HG03135 (cell line): Measurements from ENCODE around the gene BNIP2.
A peak's percentile ranks its signal among the peaks of the same experiment; 100 is the strongest.
"Not testable (repeated sequence)": the region's sequence is repeated elsewhere in the genome, so short reads cannot be mapped to it uniquely, and the experiment has no call there.

Source experiments
- ATAC-seq: cut with Tn5 transposase; IDR thresholded peaks from one replicate; pipeline ENCODE4 v1.9.1; 2021; ENCODE audit warnings: mild to moderate bottlenecking, moderate library complexity; ENCODE audit not compliant: unreplicated experiment

The BNIP2 gene

DNA sequence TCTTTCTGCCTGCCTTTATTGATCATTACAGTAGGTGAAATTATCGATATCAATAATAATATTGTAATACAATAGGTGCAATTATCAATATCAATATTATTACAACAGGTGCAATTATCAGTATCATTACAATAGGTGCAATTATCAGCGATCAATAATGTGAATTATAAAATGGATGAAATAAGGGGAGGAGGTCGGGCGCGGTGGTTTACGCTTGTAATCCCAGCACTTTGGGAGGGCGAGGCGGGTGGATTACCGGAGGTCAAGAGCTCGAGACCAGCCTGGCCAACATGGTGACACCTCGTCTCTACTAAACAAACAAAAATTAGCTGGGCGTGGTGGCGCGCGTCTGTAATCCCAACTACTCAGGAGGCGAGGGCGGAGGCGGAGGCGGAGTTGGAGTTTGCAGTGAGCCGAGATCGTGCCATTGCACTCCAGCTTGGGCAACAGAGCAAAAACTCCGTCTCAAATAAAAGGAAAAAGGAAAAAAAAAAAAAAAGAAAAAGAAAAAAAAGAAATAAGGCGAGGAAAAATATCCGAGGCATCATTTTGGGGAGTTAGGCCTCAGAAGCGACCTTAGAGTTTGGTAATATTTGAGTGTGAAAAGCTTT is 611 bp upstream of the BNIP2 start:
- ATAC-seq: no peak

DNA sequence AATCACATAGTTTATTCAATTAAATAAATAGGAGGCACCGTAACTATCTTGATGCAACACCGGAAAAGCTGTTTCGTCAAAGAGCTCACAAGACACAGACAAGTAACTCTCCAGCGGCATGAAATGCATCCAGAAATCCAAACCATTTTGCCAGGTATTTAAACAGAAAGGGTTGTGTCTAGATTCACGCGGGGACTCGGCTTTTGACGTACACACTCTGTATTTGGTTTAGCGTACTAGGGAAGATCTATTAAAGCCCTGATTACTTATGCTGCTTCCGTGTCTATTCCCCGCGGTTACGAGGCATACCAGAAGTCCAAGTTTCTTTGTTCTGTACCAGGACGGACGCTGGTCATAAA is 718 bp downstream of the BNIP2 start:
- ATAC-seq: no peak

DNA sequence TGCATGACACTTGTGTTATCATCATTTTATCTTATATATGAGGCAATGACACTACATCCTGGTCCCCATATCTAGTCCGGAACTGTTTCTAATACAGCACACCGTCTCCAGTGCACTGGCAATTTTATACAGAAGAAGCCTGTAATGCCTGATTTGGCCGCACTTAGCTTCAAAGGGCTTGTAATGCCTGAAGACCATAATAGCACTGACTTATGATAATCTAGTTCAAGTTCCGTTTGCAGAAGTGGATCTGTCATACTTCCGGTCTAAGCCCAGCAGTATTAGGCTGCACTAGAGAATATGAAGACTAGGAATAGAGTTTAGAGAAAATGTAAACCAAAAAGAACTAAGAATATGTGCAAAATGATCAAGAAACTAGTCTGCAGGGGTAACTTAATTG is 1.3 kb downstream of the BNIP2 start:
- ATAC-seq: no peak

DNA sequence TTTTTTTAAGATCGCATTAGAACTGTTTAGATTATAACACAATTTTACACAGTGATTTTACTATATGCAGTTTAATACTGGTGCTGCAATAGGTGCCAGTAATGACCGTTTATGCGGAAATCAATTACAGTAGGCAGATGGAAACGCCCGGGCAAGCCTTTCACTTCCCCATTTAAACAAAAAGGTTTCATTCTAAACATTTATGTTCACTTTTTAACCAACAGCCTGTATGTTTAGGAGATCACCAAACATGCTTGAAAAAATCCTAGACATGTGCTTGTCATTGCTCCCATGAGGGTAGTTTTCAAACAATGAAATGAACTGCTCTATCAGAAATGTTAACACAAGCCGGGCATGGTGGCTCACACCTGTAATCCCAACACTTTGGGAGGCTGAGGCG is 2.7 kb downstream of the BNIP2 start:
- ATAC-seq: no peak

DNA sequence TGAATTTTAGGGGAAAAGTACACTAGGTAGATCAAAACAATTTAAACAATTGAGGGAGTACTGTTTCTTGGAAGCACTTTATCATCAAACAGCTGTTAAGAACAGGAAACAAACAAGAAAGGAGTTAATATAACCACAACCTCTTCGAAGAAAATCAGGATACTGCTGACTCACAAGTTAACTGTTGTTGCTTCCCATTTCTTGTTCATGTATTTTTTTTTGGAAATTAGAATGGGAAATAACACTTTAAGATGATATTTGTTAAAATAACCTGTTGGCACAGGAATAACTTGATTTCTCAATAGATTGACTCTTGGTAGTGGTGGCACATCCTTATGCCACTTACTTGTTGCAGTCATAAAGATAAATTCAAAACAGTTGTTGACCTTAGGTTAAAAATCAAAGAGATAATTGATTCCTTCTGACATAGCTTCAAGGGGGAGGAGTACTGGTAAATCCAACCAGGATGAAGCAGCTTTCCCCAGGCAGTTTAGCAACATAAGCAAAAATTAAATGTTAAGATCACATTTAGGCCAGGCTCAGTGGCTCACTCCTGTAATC is 3.3 kb downstream of the BNIP2 start:
- ATAC-seq: no peak

DNA sequence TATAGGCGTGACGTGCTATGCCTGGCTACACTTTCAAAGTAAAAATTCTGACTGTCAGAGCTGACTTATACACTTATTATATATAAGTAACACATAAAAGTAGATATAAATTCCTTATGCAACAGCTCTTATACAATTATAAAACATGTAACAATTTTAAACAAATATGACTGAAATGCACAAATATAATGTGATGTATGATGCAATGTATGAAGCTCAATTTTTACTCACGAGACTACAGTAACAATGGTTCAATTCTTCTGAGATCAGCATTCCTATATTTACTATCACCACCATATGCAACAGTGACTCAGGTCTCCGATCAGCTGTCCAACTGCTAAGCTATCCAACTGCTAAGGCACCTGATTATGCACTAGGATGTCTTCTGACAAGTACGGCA is 8.2 kb downstream of the BNIP2 start:
- ATAC-seq: no peak

DNA sequence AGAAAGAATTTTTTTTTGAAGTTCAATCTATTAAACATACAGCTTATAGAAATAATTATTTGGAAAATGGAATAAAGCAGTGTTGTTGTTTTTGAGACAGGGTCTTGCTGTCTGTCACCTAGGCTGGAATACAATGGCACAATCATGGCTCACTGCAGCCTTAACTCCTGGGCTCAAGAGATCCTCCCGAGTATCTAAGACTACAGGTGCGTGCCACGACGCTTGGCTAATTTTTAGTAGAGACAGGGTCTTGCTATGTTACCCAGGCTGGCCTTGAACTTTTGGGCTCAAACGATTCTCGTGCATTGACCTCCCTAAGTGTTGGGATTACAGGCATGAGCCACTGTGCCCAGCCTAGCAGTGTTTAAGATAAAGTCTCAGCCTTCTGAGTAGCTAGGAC is 8.8 kb downstream of the BNIP2 start:
- no peak for ATAC-seq

DNA sequence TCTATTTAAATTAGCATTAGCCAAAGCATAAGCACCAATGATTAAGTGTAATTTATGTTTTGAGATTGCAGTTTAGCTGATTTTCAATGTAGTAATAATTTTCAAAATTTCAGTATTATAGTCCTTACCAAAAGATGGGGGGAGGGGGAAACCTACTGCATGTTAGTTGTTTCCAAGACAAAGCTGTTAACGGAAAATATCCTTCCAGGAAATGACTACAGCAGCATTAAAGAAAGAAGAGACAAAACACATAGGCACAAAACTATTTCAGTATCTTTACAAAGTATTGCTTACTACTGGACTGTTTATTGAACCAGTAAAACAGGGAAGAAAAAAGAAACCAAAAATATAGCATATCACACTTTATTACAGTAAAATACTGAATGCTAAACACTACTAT is 10.5 kb downstream of the BNIP2 start:
- no peak for ATAC-seq

DNA sequence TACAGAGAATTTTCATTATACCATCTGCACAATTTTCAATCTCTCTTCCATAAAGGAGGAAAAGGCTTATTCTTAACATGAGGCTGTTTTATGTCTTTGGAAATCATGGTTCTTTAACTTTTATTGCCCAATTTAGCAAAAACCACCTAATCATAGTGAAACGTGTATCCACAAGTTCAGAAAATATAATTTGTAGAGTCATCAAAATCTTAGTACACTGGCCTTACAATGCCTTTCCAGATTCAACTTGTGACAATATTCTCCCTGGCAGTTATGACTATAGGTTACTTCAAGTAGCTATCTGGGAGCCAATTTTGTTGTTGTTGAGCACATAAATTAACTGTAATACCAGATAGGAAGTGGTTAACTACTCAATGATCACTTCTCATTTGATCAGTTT is 10.9 kb downstream of the BNIP2 start:
- ATAC-seq: no peak

DNA sequence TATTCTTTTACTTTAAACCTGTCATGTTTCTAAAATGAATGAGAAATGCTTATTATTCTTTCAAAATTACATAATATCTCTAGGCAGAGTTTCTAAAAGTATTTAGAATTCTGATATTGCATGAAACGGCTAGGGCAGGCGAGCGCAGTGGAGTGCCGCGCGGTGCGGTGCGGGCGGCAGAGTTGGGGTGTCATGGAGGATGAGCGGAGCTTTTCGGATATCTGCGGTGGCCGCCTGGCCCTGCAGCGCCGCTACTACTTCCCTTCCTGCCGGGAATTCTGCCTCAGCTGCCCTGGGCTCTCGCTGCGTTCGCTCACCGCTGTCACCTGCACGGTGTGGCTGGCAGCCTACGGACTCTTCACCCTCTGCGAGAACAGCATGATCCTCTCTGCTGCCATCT is 12.6 kb downstream of the BNIP2 start:
- no peak for ATAC-seq

DNA sequence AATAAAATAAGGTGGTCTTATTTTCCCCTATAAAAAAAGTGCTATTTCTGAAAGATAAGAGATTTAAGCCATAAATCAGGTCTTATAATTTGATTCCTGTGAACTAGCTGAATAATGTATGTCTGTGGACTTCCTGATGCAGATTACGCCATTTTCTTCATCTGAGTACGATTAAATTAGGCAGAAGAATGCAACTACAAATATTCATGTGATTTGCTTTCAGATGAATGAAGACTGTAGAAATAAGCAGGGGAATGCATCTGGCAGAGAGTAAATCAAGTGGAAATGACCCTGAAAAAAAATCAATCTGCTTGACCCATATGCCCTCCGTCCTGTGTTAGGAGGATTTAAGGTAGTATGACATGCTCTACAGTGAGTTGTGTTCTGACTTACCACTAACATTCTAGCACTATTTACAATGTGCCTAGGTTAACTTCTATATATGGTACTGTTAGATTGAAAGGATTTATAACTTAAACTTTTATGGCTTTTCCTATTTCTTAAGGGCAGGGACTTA is 14.7 kb downstream of the BNIP2 start:
- no peak for ATAC-seq

DNA sequence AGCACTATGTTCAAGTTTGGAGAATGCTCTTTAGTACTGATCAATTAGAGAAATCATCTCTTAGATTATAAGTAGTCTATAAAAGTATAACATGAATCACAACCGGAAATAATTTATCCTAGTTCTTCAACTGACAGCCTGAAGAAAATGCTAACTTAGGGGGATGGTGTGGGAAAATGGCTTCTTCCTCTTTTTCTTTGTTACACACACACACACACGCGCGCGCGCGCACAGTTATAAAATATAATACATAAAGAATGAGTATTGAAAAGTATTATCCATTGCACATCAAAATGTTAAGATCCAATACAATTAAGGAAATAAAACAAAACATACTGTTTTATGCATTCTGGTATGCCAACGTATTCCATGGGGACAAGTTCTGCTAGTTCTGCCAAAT is 20.6 kb downstream of the BNIP2 start:
- no peak for ATAC-seq

DNA sequence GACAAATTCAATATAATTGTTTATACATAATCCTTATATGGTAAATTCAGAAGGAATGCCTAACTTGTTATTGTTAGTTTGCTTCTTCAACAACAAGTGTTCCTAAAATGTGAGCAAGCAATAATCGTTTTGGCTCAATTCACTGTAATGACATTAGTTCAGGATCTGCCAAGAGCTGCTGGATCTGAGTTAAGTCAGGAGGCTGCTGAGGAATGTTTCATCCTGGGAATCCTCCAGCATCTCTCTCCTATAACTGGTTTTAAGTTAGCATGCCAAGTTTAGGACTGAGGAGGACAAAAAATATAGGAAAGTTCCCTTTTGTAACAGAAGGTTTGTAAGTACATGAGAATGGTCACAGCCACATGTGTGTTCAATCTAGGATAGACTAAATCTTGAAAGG is 26.9 kb downstream of the BNIP2 start:
- no peak for ATAC-seq

DNA sequence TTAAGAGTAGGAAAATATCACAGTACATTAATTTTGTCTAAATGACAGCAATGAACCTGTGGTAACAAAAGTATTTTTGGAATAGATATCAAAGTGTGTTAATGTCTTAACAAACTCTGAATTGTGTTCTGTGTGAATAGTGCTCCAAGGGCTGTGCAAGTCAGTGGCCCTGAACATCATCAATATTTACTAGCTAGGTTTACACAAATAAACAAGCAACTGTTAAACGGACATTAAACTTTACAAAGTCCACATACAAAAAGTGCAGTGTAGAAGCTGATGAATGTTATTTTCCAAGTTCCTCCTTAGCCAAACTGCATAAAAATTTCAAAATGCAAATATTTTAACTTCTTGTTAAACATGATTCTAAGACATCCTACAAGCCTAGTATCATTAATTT is 29.8 kb downstream of the BNIP2 start:
- ATAC-seq: no peak

DNA sequence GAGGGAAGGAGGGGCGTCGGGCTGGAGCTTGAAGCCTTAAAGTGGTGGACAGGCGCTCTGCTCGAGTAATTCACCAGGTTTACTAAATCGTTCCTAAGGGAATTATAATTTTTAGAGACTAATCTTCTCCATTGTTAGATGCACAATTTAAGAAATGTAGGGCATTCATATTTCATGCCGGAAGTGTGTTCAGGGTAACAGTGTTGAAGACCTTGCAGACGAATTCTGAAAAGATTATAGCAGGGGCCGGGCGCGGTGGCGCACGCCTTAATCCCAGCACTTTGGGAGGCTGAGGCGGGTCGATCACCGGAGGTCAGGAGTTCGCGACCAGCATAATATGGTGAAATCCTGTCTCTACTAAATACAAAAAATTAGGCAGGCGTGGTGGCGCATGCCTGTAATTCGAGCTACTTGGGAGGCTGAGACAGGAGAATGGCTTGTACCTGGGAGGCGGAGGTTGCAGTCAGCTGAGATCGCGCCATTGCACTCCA is 31.4 kb downstream of the BNIP2 start:
- no peak for ATAC-seq

DNA sequence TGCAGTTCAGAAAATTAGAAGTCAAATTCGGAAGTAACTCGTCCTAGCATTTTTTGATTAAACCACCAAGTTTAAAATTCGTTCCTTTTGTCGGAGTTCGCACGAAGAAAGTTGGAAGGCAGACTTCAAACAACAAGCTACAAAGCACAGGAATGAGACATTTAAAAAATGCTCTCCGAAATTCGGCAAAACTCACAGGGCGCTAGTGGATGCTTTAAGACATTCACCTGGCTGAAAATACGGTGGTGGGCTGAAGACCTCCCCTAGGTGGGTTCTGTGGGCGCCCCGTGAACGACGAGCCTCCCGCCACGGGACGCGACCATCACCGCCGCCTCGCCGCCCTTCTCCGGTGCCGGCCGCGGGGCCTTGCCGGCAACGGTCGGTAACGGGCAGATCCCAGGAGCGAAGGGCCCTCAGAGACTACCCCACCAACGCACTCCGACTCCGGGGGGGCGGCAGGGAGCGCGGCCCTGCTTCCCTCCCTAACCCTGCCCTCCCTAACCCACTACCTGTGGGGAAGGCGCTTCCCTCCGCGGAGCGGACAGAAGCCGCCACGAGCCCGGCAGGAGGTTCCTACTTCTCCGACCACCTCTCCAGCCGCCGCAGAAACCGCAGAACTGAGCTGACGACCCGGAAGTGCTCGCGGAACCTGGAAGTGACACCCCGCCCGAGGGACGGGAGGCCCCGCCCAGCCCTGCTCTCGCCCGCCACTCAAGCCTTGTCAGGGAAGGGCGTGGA is 32.1 kb downstream of the BNIP2 start, which contains the start of gene GTF2A2:
TSS of gene GTF2A2 (minus strand) at position 619 of the 738 bp plus-strand sequence. CDS start 5,238 bp downstream, outside the sequence.
- ATAC-seq: peak; percentile 99

DNA sequence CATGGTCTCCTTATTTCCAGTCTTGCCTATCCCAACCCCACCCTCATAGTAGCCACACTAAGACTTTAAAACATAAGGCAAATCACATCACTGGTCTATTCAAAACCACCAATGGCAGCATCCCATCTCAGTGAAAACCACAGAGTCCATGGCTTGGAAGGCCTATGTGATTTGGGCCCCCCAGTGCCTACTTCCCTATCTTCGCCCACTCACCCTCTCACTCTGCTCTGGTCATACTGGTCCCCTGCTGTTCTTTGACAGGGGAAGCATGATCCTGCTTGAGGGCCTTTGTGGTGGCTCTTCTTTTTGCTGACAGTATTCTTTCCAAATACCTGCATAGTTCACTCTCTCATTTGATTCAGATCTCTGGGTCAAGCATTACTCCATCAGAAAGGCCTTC is 35.1 kb downstream of the BNIP2 start:
- no peak for ATAC-seq

DNA sequence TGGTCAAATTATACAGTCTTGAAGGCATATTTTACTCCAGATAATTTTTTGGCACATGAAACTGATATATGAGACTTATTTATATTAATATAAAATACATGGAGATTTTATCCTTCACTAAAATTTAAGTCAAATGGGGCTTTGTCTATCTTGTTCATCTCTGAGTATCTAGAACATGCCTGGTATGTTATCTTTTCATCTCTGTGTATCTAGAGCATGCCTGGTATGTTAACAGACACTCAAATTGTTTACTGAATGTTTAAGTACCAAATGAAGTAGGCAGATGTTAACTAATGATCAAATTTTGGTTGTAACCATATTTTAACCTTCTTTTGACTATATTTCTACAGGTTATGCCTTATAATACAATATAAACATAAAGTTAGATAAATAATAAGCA is 39.5 kb downstream of the BNIP2 start:
- ATAC-seq: no peak

DNA sequence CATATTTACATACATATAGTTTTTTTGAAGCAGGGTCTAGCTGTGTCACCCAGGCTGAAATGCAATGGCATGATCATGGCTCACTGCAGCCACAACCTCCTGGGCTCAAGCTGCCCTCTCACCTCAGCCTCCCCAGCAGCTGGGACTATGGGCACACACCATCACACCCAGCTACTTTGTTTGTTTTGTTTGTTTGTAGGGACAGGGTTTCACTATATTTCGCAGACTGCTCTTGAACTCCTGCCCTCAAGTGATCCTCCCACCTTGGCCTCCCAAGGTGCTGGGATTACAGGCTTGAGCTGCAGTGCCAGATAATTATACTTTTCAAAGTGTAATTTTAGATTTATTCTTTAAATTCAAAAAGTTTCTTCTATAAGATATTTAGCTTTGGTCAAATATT is 42.0 kb downstream of the BNIP2 start:
- no peak for ATAC-seq

DNA sequence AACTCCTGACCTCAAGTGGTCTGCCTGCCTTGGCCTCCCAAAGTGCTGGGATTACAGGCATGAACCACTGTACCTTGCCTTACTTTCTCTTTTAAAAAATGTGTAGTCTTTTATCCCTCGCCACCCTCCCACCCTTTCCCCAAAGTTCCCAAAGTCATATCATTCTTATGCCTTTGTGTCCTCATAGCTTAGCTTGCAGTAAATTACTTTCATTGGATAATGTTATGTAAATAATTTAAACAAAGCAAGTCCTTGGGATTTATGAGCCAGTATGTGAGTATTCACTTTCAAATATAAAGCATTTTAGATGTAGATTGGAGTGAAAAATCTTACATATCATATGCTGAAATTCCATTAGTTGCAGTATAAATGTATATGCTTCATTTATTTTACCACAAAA is 42.8 kb downstream of the BNIP2 start:
- ATAC-seq: no peak

DNA sequence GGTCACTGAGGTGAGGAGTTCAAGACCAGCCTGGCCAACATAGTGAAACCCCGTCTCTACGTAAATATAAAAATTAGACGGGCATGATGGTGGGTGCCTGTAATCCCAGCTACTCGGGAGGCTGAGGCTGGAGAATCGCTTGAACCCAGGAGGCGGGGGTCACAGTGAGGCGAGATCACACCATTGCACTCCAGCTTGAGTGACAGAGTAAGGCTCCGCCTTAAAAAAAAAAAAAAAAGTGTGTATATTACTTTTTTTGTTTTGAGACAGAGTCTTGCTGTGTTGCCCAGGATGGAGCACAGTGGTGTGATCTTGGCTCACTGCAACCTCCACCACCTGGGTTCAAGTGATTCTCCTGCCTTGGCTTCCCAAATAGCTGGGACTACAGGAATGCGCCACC is 43.3 kb downstream of the BNIP2 start:
- not testable (repeated sequence) for ATAC-seq

DNA sequence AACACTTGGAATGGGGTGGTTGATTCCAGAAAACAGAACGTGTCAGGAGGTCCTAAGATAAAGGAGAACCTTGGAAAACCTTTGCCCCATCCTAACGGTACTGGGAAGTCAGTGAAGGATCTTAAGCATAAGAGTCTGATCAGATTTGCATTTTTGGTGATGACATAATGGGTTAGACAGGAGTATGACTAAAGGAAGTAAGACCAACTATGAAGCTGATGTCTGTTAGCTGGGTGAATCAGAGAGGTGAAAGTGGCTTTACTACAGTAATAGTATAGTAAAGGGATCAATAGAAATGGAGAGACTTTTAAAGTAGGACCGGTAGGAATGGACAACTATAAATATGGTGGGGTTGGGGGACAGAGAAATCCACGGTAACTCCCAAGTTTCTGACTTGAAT is 44.4 kb downstream of the BNIP2 start:
- no peak for ATAC-seq
